ENCODE data around the gene TUT4.
"Not testable (repeated sequence)": the region's sequence is repeated elsewhere in the genome, so short reads cannot be mapped to it uniquely, and the experiment has no call there.

The TUT4 gene

DNA sequence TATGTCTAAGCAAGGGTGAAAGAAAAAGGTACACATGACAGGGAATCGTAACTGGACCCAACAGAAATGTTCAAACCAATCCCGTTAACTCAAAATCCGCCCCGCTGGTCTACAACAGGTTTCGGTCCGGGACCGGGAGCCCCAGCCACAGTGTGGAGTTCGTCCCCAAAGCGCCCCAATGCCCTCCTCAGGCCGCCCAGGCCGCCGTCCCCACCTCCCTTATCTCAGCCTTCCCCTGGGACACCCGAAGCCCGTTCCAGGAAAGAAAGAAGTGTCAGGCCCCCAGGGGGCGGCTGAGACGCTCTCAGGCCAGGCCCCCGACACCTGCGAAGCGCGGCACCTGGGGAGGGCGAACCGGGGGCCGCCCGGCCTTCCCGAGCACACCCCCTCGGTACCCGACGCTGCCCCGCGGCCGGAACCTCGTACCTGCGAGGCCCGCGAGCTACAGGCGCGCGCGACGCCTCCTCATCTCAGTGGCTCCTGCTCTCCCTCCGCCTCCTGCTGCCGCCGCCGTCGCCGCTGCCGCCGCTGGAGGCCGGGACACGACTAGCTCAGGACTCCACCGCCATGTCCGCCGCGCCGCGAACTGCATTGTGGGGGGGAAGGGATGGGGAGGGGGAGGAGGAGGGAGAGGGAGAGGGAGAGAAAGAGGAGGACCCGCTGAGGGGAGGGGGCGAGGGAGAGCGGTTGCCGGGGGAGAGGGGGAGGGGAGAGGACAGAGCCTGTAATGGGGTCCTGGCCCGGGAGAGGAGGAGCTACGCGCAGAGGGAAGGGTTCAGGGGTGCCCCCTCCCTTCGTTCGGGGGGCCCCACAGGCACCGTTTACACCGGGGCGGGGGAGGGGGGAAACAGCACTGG is at the start of gene TUT4:
Gene TUT4 (minus strand): TSS at position 588 of the 857 bp plus-strand sequence. CDS start 26,812 bp downstream, outside the sequence.
- peak; percentile 91 for DNase-seq

DNA sequence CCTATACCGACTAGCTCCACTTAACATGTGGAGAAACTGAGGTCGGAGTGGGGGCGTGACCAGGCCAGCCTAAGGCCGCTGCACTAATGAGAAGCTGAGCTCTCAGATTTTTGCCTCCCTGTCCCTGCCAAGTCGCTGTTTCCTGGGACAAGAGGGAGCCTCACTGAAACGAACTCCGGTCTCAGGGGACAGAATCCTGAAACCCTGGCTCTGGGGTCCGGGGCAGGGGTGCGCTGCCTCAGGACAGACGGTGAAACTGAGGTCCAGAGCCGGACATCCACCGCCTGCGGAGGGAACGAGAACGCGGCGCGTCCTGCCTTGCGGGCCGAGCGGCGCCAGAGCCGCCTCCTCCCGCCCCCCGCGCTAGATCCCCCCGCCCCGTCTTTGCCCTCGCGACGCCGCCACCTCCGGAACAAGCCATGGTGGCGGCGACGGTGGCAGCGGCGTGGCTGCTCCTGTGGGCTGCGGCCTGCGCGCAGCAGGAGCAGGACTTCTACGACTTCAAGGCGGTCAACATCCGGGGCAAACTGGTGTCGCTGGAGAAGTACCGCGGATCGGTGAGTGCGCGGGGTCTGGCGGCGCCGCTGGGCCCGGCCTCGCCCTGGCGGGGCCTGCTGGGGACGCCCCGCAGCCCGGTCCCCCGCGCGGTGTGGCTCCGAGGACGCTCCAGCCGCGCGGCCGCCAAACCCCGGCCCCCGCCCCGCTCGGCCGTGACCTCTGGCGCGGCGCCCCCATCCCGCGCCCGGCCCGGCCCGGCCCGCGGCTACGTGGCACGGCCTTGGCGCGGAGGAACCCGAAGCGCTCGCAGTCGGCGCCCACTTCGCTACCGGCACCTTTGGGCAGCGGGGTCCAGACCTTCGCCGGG is 49.3 kb upstream of the TUT4 start, which contains the start of gene GPX7:
Gene GPX7 (plus strand): TSS at position 381 of the 865 bp plus-strand sequence. CDS start 39 bp downstream, at position 420.
- peak; percentile 65 for DNase-seq

- no peak for DNase-seq
These were observed 48.6 kb upstream of the TUT4 start for GRCh38 chr1:52601519-52601918.

DNA sequence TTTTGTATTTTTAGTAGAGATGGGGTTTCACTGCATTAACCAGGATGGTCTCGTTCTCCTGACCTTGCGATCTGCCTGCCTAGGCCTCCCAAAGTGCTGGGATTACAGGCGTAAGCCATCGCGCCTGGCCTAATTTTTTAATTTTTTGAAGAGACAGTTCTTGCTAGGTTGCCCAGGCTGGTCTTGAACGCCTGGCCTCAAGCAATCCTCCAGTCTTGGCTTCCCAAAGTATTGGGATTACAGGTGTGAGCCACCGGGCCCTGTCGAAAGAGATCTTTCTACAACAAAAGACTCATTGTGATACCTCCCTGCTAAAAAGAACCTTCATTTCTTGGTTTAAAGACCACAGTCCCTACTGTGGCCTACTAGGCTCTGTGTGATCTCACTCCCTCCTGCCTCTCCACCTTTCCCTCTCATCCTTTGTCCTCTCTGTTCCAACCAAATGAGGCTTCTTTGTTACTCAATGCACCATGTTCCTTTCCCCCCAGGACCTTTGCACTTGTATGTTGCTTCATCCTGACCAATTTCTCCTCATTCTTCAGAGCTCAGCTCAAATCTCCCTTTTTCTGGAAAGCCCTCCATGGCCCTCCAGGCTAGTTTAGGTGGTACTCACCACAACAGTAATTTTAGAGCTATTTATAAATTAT is 47.8 kb upstream of the TUT4 start:
- no peak for DNase-seq

GRCh38 chr1:52599236-52599635 is 46.3 kb upstream of the TUT4 start:
- DNase-seq = no peak

- no peak for DNase-seq
These were observed 45.8 kb upstream of the TUT4 start for GRCh38 chr1:52598729-52599128.

GRCh38 chr1:52597912-52598311 is 45.0 kb upstream of the TUT4 start:
- no peak for DNase-seq

GRCh38 chr1:52595061-52595460 is 42.2 kb upstream of the TUT4 start:
- no peak for DNase-seq

DNA sequence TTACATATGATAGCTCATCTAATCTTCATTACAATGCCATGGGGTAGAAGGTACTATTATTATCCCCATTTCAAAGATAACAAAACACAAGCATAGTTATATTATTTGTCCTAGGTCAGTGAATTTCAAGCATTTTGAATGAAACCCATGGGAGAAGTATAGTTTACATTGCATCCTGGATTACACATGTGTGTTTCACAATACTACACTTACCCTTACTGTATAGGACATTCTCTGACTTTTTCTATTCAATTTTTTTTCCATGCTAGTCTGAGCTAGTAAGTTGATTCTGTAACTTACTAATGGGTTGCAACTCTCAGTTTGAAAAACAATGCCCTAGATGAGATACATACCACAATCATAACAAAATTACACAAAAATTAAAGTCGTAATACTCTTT is 40.6 kb upstream of the TUT4 start:
- no peak for DNase-seq

- no peak for DNase-seq
These were observed 39.9 kb upstream of the TUT4 start for GRCh38 chr1:52592637-52593323.

DNA sequence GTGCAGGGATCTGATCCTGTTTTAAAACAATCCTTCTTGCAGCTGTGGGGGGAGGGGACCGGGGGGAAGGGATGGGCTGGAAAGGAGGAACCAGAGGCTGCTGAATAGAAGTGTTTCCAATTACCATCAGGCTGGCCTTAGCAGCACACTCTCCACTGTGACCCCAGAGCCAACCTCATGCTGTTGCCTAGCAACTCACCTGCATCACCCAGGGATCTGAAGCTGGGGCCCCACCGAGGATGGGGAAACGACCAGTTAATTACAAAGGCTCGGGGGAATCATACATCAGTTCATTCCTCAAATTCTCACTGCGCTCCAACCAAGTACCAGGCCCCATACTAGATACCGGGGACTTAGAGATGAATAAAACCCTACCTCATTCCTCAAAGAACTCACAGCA is 37.4 kb upstream of the TUT4 start:
- DNase-seq = peak; percentile 42

DNA sequence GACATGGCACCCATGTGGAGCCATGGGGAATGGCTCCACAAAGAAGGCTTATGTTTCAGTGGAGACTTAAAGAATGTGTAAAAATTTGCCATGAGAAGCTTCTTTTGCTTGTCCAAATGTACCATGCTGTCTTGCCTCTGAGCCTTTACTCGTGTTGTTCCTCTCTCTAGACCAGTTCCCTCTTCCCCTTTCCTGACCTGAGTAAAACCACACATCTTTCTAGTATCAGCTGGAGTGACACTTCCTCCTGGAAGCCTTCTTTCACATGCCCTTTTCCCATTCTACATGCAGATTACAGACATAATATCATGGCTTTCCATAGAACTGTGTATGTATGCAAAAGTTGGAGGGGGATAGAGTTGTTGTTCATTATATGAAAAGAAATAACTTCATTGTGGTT is 35.6 kb upstream of the TUT4 start:
- DNase-seq = no peak

- DNase-seq = no peak
These were observed 35.1 kb upstream of the TUT4 start for GRCh38 chr1:52588027-52588426.

- no peak for DNase-seq
These were observed 32.6 kb upstream of the TUT4 start for GRCh38 chr1:52585474-52585873.

- no peak for DNase-seq
These were observed 29.3 kb upstream of the TUT4 start for GRCh38 chr1:52582116-52582696.

DNA sequence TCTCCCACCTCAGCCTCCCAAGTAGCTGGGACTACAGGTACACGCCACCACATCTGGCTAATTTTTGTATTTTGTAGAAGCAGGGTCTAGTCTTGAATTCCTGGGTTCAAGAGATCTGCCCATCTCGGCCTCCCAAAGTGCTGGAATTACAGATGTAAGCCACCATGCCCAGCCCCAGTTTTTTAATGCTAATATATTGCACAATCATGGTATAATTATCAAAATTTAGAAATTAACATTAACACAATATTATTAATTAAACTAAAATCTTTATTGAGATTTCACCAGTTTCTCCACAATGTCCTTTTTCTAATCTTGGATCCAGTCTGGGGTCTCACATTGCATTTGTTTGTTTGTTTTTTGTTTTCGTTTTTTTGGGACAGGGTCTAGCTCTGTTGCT is 27.4 kb upstream of the TUT4 start:
- no peak for DNase-seq

- DNase-seq = no peak
These were observed 26.5 kb upstream of the TUT4 start for GRCh38 chr1:52579415-52579814.

GRCh38 chr1:52578066-52578465 is 25.2 kb upstream of the TUT4 start:
- DNase-seq = not testable (repeated sequence)

DNA sequence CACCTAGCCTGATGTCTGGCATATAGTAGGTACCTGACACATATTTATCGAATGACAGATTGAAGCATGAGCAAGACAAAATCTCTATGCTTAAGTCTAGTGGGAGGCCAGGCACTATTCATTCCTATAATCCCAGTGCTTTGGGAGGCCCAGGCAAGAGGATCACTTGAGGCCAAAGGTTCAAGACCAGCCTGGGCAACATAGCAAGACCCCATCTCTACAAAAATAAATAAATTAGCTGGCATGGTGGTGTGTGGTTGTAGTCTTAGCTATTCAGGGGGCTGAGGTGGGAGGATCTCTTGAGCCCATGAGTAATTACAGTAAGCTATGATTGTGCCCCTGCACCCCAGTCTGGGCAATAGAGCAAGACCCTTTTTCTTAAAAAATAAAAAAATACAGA is 23.2 kb upstream of the TUT4 start:
- no peak for DNase-seq

- DNase-seq = no peak
These were observed 21.7 kb upstream of the TUT4 start for GRCh38 chr1:52574594-52574993.

- DNase-seq = no peak
These were observed 19.5 kb upstream of the TUT4 start for GRCh38 chr1:52572387-52572786.

- DNase-seq = no peak
These were observed 18.9 kb upstream of the TUT4 start for GRCh38 chr1:52571783-52572182.

Data from NCI-H69 (cell line).